Ovary (tissue), 3 donors: ENCODE results near the gene KCNJ1.

ENCODE experiments used
- EP300 ChIP-seq: sonication (generic); formaldehyde crosslinking; IDR thresholded peaks from one replicate; pipeline ENCODE4 v1.6.1; 2017; ENCODE audit warnings: antibody characterized with exemption
- POLR2A ChIP-seq: fragments of 450-650 bp; IDR thresholded peaks from one replicate; pipeline ENCODE4 v1.6.1; 2017; ENCODE audit warnings: antibody characterized with exemption, mild to moderate bottlenecking, moderate library complexity
- TF ChIP-seq, protein P1 (sequence below), 3 donors: fragments of 450-650 bp in 2 of 3; fragments of 200-600 bp in 1 of 3; IDR thresholded peaks; one replicate each; pipeline versions ENCODE4 v1.5.1 to v1.8.0; 2016 to 2022; ENCODE audit warnings: antibody characterized with exemption in 3 of 3, mild to moderate bottlenecking in 1 of 3
- donor health status: DM: no; HTN: no; CAD: no.

DNA sequence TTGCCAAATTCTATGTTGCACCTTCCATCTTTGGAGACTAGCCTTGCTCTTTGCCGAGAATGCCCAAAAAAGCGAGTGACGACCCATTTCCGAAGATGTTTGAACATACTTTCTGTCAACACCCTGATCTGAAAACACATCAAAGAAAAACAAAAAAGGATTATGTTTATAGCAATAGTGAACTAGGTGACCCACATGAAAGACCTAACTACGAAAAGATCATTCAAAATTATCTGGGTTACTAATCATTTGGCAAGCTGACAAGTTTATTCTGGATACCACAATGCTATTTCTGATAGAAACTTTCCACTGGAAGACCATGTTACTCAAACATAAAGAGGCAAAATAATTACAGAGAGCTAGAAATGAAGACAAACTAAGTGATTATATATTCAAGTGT is 27.0 kb downstream of the KCNJ1 start:
- TF ChIP-seq, protein P1, sequence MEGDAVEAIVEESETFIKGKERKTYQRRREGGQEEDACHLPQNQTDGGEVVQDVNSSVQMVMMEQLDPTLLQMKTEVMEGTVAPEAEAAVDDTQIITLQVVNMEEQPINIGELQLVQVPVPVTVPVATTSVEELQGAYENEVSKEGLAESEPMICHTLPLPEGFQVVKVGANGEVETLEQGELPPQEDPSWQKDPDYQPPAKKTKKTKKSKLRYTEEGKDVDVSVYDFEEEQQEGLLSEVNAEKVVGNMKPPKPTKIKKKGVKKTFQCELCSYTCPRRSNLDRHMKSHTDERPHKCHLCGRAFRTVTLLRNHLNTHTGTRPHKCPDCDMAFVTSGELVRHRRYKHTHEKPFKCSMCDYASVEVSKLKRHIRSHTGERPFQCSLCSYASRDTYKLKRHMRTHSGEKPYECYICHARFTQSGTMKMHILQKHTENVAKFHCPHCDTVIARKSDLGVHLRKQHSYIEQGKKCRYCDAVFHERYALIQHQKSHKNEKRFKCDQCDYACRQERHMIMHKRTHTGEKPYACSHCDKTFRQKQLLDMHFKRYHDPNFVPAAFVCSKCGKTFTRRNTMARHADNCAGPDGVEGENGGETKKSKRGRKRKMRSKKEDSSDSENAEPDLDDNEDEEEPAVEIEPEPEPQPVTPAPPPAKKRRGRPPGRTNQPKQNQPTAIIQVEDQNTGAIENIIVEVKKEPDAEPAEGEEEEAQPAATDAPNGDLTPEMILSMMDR (IDR thresholded peaks at IDR 0.05), result no peak
- TF ChIP-seq POLR2A (no peak), EP300 (no peak)
